Measurements from ENCODE around the gene CEP57.

CEP57 gene

DNA sequence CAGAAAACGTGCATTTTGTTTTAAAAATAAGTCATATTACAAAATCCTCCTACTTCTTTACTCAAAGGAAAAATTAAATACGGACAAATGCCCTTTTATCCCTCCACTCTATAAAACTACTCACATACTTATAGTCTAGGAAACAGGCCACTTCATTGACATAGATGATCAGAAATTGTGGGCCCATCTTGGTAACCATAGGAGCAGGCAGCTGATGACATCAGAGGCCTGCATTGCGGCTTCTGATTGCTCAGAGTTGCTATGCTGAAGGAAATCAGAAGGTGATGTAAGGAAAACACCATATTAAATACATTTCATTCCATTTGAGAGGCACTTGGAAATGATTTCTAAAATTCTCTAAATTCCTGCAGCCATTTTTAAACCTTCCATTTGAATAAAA, 27.8 kb upstream of the CEP57 start:
- TF ChIP-seq ZNF664 (tag by site-specific recombination; IDR thresholded peaks at IDR 0.05) (no peak), ZNF692 (tag by site-specific recombination; IDR thresholded peaks at IDR 0.05) (peak; percentile 85)
- CTCF ChIA-PET: interaction anchor here (0.9 to 7.0 kb wide), 5 partner anchors 8 to 608 kb away, joined by 3 to 111 read pairs (median 5); no protein-coding TSS in a partner anchor
- Histone ChIP-seq H3K36me3 (ENCODE audit: control insufficient read depth in 2 of 2, insufficient read depth in 1 of 2, low read length in 2 of 2) (no peaks in the 10 kb centered on the region), H3K4me1 (ENCODE audit: control insufficient read depth, insufficient read depth, low read length) (no peaks in the 10 kb centered on the region), H3K9me3 (ENCODE audit: control insufficient read depth, insufficient read depth, low read depth, low read length) (no peaks in the 10 kb centered on the region), H3K4me3 (ENCODE audit: low read depth, low read length) (no peak overlapping the region), H3K27ac (ENCODE audit: extremely low read depth, low read depth, low read length) (no peak overlapping the region)
- POLR2A ChIA-PET: no interaction called here

DNA sequence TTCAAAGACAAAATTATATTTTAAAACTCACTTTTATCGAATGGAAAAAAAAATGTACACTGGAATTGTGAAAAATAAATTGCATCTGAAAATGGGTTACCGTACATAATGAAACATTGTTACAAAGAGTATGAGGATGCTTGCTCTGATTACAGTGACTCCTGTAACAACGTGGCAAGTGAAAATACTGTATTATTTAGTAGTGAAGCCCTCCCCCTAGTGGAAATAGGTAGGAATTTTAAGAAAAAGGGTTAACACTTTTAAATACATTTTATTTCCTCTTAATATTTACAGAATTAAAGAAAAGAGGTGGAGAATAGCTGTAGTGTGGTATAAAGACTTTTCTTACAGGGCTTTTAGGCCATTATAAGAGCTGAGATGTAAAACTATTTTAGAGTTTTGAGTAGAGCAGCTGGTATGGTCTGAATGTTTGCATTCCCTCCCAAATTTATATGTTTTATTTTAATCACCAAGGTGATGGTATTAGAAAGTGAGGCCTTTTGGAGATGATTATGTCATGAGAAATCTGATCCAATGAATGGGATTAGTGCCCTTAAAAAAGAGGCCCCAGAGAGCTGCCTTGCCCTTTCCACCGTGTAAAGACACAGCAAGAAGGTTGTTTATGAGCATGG, 25.9 kb upstream of the CEP57 start:
- TF ChIP-seq ZNF654 (tag by site-specific recombination; IDR thresholded peaks at IDR 0.05; ENCODE audit: low read depth) (peak; percentile 66), KLF16 (tag by site-specific recombination; IDR thresholded peaks at IDR 0.05) (no peak), ZNF223 (tag by site-specific recombination; IDR thresholded peaks at IDR 0.05) (no peak), GLIS2 (tag by site-specific recombination; IDR thresholded peaks at IDR 0.05) (no peak)
- POLR2A ChIA-PET: no interaction called here
- H3K4me1 ChIP-seq (ENCODE audit: control insufficient read depth, insufficient read depth, low read length): no peaks in the 10 kb centered on the region
- peaks cover 0 to 10% of the 10 kb centered on the region in 2 experiments; a peak in 1 of 3 replicates for H3K36me3 ChIP-seq (ENCODE audit: control insufficient read depth in 2 of 2, insufficient read depth in 1 of 2, low read length in 2 of 2)
- no peak overlapping the region for H3K4me3 ChIP-seq (ENCODE audit: low read depth, low read length)
- H3K9me3 ChIP-seq (ENCODE audit: control insufficient read depth, insufficient read depth, low read depth, low read length): no peaks in the 10 kb centered on the region
- CTCF ChIA-PET: interaction anchor here (0.6 to 7.0 kb wide), 20 partner anchors 9 to 1141 kb away, joined by 3 to 111 read pairs (median 4); no protein-coding TSS in a partner anchor
- no peak overlapping the region for H3K27ac ChIP-seq (ENCODE audit: extremely low read depth, low read depth, low read length)

GRCh38 chr11:95766701-95767100, 23.6 kb upstream of the CEP57 start:
- Histone ChIP-seq H3K36me3 (ENCODE audit: control insufficient read depth in 2 of 2, insufficient read depth in 1 of 2, low read length in 2 of 2) (peaks cover 0 to 18% of the 10 kb centered on the region in 2 experiments; a peak in 2 of 3 replicates), H3K4me3 (ENCODE audit: low read depth, low read length) (no peak overlapping the region), H3K4me1 (ENCODE audit: control insufficient read depth, insufficient read depth, low read length) (no peaks in the 10 kb centered on the region), H3K27ac (ENCODE audit: extremely low read depth, low read depth, low read length) (no peak overlapping the region), H3K9me3 (ENCODE audit: control insufficient read depth, insufficient read depth, low read depth, low read length) (no peaks in the 10 kb centered on the region)
- ChIA-PET POLR2A (no interaction called here), CTCF (interaction anchor here (0.7 to 1.7 kb wide), 5 partner anchors 12 to 659 kb away, joined by 3 to 12 read pairs (median 4); no protein-coding TSS in a partner anchor)
- TF ChIP-seq, protein P1, sequence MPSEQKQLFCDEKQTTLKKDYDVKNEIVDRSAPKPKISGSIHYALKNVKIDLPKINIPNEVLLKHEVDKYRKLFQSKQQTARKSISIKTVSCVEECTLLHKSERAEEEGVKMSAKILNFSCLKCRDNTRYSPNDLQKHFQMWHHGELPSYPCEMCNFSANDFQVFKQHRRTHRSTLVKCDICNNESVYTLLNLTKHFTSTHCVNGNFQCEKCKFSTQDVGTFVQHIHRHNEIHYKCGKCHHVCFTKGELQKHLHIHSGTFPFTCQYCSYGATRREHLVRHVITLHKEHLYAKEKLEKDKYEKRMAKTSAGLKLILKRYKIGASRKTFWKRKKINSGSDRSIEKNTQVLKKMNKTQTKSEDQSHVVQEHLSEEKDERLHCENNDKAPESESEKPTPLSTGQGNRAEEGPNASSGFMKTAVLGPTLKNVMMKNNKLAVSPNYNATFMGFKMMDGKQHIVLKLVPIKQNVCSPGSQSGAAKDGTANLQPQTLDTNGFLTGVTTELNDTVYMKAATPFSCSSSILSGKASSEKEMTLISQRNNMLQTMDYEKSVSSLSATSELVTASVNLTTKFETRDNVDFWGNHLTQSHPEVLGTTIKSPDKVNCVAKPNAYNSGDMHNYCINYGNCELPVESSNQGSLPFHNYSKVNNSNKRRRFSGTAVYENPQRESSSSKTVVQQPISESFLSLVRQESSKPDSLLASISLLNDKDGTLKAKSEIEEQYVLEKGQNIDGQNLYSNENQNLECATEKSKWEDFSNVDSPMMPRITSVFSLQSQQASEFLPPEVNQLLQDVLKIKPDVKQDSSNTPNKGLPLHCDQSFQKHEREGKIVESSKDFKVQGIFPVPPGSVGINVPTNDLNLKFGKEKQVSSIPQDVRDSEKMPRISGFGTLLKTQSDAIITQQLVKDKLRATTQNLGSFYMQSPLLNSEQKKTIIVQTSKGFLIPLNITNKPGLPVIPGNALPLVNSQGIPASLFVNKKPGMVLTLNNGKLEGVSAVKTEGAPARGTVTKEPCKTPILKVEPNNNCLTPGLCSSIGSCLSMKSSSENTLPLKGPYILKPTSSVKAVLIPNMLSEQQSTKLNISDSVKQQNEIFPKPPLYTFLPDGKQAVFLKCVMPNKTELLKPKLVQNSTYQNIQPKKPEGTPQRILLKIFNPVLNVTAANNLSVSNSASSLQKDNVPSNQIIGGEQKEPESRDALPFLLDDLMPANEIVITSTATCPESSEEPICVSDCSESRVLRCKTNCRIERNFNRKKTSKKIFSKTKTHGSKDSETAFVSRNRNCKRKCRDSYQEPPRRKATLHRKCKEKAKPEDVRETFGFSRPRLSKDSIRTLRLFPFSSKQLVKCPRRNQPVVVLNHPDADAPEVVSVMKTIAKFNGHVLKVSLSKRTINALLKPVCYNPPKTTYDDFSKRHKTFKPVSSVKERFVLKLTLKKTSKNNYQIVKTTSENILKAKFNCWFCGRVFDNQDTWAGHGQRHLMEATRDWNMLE (tag by site-specific recombination; conservative IDR thresholded peaks at IDR 0.05; ENCODE audit: low read depth): no peak
- TF ChIP-seq ZNF19 (tag by site-specific recombination; IDR thresholded peaks at IDR 0.05; ENCODE audit: low read depth): no peak
- TF ChIP-seq AEBP2 (tag by site-specific recombination; IDR thresholded peaks at IDR 0.05; ENCODE audit: borderline replicate concordance): no peak
- TF ChIP-seq GLI4 (tag by site-specific recombination; IDR thresholded peaks at IDR 0.05): no peak
- TF ChIP-seq ZNF184 (tag by site-specific recombination; IDR thresholded peaks at IDR 0.05): no peak
- no peak for TF ChIP-seq ZNF223 (tag by site-specific recombination; IDR thresholded peaks at IDR 0.05)
- no peak for TF ChIP-seq ZNF175 (tag by site-specific recombination; IDR thresholded peaks at IDR 0.05)
- TF ChIP-seq ZNF785 (tag by site-specific recombination; IDR thresholded peaks at IDR 0.05): no peak
- TF ChIP-seq ZNF391 (tag by site-specific recombination; IDR thresholded peaks at IDR 0.05; ENCODE audit: borderline replicate concordance, low read depth): no peak
- TF ChIP-seq MYNN (tag by site-specific recombination; IDR thresholded peaks at IDR 0.05; ENCODE audit: borderline replicate concordance): no peak
- TF ChIP-seq ZSCAN16 (tag by site-specific recombination; IDR thresholded peaks at IDR 0.05): no peak
- no peak for TF ChIP-seq ZNF664 (tag by site-specific recombination; IDR thresholded peaks at IDR 0.05)
- TF ChIP-seq, protein P2, sequence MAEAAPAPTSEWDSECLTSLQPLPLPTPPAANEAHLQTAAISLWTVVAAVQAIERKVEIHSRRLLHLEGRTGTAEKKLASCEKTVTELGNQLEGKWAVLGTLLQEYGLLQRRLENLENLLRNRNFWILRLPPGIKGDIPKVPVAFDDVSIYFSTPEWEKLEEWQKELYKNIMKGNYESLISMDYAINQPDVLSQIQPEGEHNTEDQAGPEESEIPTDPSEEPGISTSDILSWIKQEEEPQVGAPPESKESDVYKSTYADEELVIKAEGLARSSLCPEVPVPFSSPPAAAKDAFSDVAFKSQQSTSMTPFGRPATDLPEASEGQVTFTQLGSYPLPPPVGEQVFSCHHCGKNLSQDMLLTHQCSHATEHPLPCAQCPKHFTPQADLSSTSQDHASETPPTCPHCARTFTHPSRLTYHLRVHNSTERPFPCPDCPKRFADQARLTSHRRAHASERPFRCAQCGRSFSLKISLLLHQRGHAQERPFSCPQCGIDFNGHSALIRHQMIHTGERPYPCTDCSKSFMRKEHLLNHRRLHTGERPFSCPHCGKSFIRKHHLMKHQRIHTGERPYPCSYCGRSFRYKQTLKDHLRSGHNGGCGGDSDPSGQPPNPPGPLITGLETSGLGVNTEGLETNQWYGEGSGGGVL (tag by site-specific recombination; IDR thresholded peaks at IDR 0.05): no peak
- no peak for TF ChIP-seq ZBTB8A (tag by site-specific recombination; IDR thresholded peaks at IDR 0.05)
- no peak for TF ChIP-seq ZNF221 (tag by site-specific recombination; IDR thresholded peaks at IDR 0.05; ENCODE audit: borderline replicate concordance)
- no peak for TF ChIP-seq ZNF623 (tag by site-specific recombination; IDR thresholded peaks at IDR 0.05)
